Camera-type eye (tissue), 1 donor: ENCODE results near the gene STARD3NL. TPM values are rescaled to one million over a fixed set of nuclear protein-coding genes. Genes with fewer than 3 reads are reported as not detected.

Experiments used
- total RNA-seq: library from RNA; depleted of rRNA; stranded (reverse); fragments of >200 nt; gene quantifications from one replicate; pipeline ENCODE4 v1.2.3, GENCODE V29; 2014

STARD3NL gene
- total RNA-seq = 51.0 TPM

GRCh38 chr7:38178004-38178694 is at the start of gene STARD3NL:
Gene STARD3NL, plus strand, starts transcription at chr7:38178245. Its CDS starts 29,260 bp downstream, at chr7:38207505.

GRCh38 chr7:38273286-38273995 is 95.4 kb downstream of the STARD3NL start, which contains the start of gene TARP:
Gene TARP, minus strand, starts transcription at chr7:38273636.

